Measurements from ENCODE around the gene SASS6.
"Not testable (repeated sequence)": the region's sequence is repeated elsewhere in the genome, so short reads cannot be mapped to it uniquely, and the experiment has no call there.

The SASS6 gene

DNA sequence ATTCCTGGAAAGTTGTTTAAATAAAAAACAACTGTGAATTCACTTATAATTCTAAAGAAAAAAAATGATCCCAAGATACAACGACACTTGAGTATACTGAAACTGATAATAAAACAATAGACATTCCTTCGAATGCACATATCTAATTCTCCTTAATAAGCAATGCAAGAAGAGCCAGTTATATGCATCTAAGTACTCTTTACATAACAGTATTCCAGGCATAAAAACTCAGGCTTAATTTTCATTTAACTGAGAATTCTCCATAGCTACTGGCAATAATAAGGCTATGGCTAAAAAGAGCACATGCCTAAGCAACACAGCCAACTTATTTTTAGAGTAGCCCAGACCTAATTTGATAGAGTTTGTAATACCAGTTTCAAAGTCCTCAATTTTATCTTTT, 31.2 kb downstream of the SASS6 start:
- DNase-seq = no peak

DNA sequence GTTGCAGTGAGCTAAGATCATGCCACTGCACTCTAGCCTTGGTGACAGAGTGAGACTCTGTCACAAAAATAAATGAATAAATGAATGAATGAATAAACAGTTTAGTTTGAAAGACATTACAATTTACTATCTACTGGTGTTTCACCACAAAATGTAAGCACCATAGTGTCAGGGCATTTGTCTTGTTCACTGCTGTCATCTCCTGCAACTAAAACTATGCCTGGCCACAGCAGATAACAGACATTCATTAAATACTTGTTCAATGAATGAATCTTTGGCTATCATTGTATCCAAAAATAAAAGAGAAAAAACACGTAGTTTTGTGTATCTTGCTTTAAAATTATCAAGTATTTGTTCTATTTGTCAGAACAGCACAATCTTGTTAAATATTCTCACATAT, 32.5 kb downstream of the SASS6 start:
- DNase-seq = no peak

DNA sequence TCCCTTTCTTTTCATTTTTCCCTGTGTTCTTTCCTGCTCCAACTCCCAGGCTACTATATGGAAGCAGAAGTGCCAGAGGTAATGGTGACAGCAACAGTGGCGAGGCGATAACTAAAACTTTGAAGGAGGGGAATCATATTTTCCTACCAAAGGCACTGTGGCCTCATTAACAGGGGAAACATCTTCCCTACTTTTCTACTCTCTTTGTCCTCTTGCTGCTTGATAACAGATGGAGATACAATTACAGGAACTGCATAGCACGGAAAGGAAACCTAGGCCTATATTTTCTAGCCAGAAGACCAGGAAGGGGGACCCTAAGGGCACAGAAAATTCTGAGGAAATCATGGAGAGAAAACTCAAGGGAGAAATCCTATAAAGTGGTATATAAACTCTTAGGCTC, 42.3 kb downstream of the SASS6 start:
- no peak for DNase-seq

DNA sequence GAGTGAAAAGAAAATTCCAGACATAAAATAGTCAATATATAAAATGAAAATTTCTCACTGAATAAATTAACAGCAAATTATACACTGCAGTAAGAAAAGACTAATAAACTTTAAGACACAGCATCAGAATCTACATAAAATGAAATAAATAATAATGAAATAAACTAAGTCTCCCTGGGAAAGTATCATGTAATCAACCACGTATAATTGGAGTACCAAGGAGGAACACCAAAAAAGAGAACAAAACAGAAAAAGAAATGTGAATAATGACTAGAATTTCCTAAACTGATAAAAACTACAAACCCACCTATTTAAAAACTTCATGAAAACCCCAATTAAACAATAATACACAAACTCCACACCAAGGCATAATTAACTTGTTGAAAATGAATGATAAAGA, 43.6 kb downstream of the SASS6 start:
- no peak for DNase-seq

DNA sequence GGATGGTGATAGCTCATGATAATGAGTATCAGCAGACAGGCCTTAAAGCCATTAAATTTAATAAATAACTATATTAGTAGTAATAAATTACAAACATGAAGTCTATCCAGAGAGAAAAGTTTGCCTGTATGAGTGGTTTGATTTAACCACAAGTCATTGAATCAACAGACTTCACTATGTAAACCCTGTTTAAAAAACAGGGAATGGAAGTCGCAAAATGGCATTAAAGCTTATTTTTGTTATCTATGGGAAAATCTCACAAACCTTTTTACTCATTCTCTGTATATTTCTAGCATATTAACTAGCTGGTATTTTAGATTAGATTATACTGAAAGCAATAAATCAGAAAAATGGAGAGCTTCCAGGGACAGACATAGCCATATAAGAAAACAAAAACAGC, 45.3 kb downstream of the SASS6 start:
- no peak for DNase-seq

DNA sequence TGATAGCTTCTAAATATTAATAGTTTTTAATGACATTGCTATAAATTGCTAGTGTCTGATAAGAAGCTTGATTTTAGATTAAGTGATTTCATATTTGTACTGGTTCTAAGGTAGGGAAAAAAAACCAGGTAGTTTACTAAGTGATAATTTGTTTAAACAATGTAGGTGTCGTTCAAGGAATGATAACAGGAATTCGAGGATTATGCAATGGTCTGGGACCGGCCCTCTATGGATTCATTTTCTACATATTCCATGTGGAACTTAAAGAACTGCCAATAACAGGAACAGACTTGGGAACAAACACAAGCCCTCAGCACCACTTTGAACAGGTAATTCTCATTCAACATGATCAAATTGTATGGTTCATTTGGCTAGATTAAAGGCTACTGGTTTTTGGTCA, 52.4 kb downstream of the SASS6 start:
- DNase-seq = no peak

DNA sequence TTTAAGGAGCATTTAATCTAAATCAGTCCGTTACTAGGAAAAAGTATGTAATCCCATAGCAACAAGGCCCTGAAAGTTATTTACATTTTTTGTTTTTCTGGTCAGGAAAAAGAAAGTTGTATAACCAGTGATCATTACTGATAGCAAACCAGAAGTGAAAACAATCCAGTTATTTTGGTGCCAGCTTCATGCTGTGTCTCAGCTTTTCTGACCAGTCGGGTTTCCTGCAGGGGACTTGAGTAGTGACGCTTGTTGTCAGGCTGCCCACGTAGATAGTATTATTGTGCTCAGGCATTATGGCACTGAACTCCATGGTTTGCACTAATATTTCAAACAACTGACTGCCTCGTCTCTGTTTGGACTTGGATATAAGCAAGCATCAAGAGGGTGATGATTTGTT, 55.2 kb downstream of the SASS6 start:
- no peak for DNase-seq

DNA sequence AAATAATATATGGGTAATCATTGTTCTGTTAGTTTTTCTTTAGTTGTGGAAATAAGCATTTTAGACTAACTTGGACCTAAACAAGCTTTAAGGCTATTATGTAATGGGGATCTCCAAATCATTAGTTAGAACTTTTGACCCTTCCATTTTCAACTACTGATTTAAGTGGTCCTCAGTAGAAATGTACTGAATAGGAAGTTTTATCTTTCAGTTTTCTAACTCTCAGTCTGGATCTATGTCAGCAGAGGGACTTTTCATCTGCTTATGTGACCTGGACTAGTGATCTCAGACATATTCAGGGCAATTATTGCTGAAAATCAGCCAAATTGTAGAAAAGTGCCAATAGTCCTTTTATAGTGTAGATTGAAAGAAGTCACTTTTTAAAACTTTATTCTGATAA, 56.0 kb downstream of the SASS6 start:
- no peak for DNase-seq

DNA sequence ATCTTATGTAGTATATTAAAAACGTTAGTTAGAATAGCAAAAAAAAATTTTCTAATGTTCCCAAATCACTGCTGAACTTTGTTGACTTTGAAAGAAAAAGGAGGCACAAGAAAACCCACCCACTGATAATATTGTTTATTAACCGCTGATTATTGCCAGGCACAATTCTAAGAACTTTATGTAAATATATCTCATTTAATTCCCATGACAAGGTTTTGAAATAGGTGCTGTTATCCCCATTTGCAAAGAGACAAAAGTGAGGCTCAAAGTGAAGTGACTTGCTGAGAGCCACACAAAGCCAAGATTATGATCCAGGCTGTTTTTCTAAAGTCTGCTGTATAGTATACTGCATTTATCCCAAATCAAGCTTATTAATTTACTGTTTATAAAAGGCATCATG, 56.4 kb downstream of the SASS6 start:
- no peak for DNase-seq

DNA sequence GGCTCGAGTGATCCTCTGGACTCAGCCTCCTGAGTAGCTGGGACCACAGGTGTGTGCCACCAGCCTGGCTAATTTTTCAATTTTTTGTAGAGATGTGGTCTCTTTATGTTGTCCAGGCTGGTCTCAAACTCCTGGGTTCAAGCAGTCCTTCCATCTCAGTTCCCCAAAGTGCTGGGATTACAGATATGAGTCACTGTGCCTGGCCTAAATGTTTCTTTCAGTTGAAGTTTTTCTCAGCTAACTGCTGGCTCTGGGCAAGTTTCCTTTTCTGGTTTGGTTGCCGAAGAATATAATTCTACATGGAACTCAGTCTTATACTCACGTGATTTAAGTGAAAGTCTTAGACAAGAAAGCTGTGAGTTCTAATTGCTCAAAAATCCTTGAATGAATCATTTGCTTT, 57.0 kb downstream of the SASS6 start:
- no peak for DNase-seq

DNA sequence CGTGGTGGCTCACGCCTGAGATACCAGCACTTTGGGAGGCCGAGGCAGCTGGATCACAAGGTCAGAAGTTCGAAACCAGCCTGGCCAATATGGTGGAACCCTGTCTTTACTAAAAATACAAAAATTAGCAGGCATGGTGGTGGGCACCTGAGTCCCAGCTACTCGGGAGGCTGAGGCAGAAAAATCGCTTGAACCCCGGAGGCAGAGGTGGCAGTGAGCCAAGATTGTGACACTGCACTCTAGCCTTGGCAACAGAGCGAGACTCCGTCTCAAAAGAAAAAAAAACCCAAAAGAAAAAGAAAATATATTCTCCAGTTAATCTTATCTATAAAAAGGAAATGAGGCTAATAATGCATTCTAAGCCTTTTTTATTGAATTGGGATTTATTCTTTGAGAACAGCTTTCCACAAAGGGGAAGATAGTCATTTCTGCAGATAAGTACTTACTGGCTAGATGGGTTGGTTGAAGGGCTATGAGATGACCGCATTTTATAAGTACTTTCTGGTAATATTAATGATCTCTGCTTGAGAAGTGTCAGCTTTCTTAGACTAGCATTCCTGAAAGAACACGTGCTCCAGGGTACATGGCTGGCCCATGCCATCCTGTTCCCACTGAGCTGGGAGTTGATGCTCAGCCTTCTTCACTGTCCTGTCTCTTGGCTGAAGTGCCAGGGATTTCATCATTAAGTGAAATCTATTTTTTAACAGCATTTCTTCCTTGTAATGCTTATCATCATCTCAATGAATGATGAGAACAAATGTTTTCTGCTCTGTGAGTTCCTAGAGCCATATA, 57.9 kb downstream of the SASS6 start:
- no peak for DNase-seq

DNA sequence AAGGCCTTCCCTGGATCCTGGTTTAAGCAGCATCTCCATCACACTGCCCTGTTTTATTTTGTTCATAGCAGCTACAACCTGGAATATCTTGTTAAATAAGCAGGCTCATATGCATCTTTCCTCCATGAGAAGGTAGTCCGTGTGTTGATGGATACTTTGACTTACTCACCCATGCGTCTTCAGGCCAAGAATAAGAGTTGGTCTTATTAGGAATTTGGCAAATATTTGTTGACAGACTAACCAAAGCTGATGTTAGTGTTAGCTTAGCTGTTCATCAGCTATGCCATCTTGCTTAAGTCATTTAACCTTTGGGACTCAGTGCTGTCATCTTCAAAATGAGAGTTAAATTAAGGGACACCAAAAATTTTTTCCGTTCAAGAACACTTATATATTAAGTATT, 59.2 kb downstream of the SASS6 start:
- DNase-seq = no peak

DNA sequence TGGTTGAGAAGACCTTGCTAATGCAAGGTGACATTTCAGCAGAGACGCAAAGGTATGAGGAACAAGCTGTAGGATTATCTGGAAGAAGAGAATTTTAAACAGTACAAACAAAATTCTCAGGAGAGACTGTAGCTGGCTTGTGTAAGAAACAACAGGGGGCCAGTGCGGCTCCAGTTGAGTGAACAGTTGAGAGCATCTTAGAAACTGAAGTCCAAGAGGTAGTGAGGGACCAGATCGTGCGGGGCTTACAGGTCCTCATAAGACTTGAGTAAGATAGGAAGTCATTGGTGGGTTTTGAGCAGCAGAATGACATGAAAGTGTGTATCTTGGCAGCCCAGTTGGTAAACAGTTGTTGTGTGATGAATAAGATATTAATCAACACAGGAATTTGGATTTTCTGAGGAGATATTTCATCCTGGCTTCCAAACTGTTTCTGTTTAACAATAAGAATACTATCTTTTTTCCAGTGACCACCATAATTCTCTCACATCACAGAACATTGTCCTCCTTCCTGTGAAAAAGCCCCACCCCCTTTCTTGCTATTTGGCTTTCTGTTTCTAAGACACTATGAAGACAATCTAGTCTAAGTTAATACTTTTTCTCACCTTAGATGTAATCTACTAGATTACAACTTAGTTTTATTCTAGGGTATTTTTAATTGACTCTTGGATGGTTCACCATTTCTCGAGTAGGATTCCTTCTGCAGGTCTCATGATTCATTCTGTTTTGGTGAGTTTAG, 62.4 kb downstream of the SASS6 start:
- DNase-seq = no peak

DNA sequence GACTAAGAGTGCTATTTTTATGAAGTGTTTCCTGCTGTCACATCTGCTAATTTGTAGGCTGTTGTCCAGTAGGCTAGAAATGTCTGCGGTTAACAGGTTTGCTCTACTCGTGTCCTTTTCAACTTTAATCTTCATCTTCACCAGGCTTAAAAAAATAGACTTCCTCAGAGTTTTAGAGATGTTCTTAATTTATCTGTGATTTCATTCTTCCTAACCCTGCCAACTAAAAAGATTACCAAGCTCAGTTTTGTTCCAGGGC, 66.8 kb downstream of the SASS6 start:
- DNase-seq = no peak

DNA sequence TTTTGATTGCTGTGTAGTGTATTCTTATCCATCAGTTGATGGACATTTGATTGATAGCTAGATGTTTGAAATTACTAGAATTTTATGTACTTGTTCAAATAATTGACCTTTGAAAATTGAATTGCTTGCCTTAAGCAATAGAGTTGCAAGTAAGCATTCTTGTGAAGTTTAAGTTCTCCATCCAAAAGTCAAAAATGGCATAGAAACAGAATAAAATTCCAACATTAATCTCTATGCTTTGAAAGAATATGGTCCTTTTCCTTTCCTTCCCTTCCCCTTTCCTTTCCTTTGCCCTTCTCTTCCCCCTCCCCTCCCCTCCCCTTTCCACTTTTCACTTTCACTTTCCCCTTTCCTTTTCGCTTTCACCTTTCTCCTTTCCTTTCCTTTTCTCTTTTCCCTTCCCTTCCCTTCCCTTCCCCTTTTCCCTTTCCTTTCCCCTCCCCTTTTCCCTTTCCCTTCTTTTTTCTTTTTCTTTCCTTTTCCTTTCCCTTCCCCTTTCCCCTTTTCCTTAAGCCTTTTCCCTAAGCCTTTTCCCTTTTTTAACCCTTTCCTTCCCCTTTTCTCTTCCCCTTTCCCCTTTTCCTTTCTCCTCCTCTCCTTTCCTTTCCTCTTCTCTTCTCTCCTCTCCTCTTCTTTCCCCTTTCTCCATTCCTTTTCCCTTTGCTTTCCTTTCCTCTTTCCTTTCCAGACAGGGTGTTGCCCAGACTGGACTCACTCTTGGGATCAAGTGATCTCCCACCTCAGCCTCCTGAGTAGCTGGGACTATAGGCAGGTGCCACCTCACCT, 67.4 kb downstream of the SASS6 start:
- no peak for DNase-seq

DNA sequence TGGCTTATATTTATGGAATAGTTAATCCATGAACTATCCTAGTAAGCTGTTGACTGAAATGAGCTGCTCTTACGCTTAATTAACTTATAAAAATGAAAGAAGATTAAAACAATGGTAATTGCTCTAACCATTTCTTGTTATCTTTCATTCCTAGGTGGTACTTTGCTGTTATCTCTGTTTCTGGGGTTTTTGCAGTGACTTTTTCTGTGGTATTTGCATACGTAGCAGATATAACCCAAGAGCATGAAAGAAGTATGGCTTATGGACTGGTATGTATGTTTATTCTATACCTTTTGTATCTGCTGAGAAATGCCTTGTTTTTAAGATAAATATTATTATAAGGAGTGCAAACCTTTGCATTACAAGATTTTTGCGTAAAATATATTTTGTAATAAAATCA, 71.0 kb downstream of the SASS6 start:
- DNase-seq = no peak

DNA sequence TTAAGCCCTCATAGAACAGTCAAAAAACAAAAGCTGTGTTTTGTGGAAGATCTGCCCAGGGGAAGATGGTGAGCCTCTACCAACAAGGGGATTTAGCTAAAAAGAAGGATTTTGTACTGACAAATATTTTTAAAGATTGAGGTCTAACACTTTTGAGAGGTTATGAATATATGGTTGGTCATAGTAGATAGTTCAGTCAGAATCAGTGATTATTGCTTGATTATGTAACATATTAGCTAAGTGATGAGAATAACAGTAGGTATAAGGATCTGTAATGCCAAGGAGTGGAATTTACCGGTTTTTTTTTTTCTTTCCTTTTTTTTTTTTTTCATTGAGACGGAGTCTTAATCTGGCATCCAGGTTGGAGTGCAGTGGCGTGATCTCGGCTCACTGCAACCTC, 79.0 kb downstream of the SASS6 start:
- no peak for DNase-seq

DNA sequence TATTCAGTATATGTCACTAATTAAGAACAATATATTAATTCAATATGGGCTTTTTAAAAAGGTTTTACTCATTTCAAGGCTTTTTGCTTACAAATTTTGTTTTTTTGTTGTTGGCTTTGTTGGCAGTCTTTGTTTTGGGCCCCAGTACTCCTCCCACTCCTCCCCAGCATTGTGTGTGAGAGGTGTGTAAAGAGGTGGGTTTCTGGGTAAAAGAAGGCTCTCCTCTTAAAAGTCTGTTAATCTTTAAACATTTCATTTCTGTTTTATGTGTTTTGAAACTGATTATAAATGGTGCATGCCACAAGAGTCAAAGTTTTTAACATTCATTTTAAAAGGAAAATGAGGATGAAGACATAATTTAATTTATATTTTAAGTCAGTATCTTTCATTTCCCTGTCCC, 79.6 kb downstream of the SASS6 start:
- no peak for DNase-seq

DNA sequence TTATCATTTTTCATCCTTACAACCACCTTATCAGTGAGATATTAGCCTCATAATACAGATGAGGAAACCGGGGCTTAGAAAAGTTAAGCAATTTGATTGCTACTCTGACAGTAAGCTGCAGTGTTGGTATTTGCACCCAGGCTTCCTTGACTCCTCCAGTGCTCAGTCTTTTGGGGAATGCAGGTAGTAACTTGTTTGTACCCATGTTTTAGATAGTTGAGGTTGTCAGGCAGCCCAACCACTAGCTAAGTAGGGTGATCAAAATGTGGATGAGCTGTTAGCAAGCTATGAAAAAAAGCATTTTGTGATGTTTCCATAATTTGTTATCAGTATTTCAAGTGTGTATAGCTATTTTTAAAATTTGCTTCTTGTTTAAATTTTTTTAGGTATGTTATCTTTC, 80.8 kb downstream of the SASS6 start:
- no peak for DNase-seq

DNA sequence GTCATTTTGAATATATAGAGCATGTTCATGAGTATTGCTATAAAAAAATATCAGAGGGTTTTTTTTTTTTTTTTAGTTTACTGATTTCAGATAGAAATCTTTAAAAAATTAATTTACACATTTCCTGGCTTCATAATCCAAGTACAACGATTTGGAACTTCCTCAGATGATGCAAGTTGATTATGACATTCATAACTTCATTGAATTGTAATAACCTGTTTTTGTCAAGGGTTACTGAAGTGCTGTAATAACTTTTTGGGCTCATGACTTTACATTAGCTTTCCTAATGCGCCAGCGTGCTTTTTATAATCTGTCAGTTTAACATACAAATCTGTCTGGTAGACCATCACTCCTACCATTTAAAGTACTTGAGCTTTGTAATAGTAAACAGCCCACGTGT, 81.3 kb downstream of the SASS6 start:
- no peak for DNase-seq

DNA sequence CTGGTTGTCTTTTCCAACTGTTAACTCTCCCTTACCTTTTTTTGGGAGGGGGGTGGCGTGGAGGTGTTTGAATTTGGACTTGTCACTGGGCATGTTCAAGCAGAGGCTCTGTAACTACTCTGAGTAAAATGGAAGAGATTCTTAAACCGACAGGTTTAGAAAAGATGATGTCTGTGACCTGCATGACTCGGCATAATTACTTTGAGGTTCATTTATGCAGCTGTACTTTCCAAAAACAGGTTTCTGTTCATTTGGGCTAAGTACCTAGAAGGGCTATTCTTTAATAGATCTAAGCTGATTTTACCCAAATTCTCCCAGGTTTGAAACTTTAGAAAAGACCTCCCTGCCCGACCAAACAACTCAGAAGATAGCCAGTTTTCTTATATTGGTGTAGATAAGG, 82.6 kb downstream of the SASS6 start:
- DNase-seq = no peak

DNA sequence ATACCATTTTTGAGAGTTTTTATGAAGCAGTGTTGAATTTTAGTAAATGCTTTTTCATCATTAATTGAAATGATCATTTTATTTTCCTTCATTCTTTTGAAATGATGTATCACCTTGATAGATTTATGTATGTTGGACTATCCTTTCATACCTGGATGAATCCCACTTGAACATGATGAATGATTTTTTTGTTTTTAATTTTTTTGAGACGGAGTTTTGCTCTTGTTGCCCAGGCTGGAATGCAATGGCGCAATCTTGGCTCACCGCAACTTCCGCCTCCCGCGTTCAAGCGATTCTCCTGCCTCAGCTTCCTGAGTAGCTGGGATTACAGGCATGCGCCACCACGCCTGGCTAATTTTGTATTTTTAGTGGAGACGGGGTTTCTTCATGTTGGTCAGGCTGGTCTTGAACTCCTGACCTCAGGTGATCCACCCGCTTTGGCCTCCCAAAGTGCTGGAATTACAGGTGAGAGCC, 85.5 kb downstream of the SASS6 start:
- not testable (repeated sequence) for DNase-seq

DNA sequence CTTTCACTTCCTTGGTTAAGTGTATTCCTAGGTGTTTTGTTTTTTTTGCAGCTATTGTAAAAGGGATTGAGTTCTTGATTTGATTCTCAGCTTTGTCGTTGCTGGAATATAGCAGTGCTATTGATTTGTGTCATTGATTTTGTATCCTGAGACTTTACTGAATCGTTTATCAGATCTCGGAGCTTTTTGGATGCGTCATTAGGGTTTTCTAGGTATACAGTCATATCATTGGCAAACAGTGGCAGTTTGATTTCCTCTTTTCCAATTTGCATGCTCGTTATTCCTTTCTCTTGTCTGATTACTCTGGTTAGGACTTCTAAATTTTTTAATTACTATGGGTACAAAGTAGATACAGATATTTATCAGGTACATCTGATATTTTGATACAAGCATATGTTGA, 87.5 kb downstream of the SASS6 start:
- no peak for DNase-seq

DNA sequence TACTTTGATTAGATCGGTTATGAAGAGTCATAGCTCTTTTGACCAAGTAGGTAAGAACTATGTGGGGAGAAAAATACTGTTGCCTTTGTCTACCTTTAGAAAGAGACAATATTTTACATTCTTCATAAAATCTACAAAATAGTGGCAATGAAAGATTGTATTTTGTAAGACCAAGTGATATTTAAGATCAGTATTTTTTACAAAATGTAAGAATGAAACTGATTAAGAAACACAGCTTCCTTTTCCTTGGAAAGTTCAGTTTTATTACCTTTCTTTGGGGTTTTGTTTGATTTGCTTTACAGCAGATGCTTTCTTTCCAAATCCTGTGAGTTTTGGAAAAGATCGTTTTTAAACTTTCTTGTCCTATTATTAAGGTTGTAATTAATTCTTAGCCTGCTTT, 93.1 kb downstream of the SASS6 start:
- no peak for DNase-seq
